Liver (tissue), 9 donors: Measurements from ENCODE around the gene FAR1. TPM values are rescaled to one million over a fixed set of nuclear protein-coding genes. Genes with fewer than 3 reads are reported as not detected.

Experiments used
- DNase-seq: peaks from one replicate; pipeline ENCODE4 v3.0.0-alpha.2; 2017; ENCODE audit warnings: low spot score
- H3K27ac ChIP-seq, 2 donors: one replicate each; pipeline ENCODE4 v1.7.0; 2013; ENCODE audit warnings: inconsistent platforms in 2 of 2, low read length in 2 of 2, control low read depth in 1 of 2, low read depth in 1 of 2, mild to moderate bottlenecking in 1 of 2
- H3K27me3 ChIP-seq, 4 donors: one replicate each; pipeline versions ENCODE4 v1.6.1 to v1.7.0; 2013; ENCODE audit warnings: low read length in 3 of 4, inconsistent platforms in 1 of 4, mild to moderate bottlenecking in 1 of 4, moderate library complexity in 1 of 4; ENCODE audit not compliant: control insufficient read depth in 4 of 4, insufficient read depth in 4 of 4
- H3K36me3 ChIP-seq, 4 donors: one replicate each; pipeline versions ENCODE4 v1.6.1 to v1.7.0; 2013; ENCODE audit warnings: low read length in 3 of 4, mild to moderate bottlenecking in 3 of 4, low read depth in 1 of 4, moderate library complexity in 1 of 4; ENCODE audit not compliant: control insufficient read depth in 4 of 4, insufficient read depth in 3 of 4
- H3K4me1 ChIP-seq, 4 donors: one replicate each; pipeline versions ENCODE4 v1.6.1 to v1.7.0; 2013; ENCODE audit warnings: low read length in 3 of 4, mild to moderate bottlenecking in 3 of 4, moderate library complexity in 1 of 4; ENCODE audit not compliant: control insufficient read depth in 4 of 4, insufficient read depth in 4 of 4
- H3K4me3 ChIP-seq, 3 donors: one replicate each; pipeline versions ENCODE4 v1.6.1 to v1.7.0; 2013; ENCODE audit warnings: low read length in 3 of 3, control low read depth in 1 of 3, low read depth in 1 of 3, mild to moderate bottlenecking in 1 of 3
- H3K9ac ChIP-seq, 2 donors: one replicate each; pipeline ENCODE4 v1.7.0; 2013; ENCODE audit warnings: low read length in 2 of 2, mild to moderate bottlenecking in 2 of 2, moderate library complexity in 2 of 2, control low read depth in 1 of 2, low read depth in 1 of 2
- H3K9me3 ChIP-seq, 4 donors: one replicate each; pipeline versions ENCODE4 v1.6.1 to v1.7.0; 2013; ENCODE audit warnings: low read length in 3 of 4; ENCODE audit not compliant: control insufficient read depth in 4 of 4
- ATF3 ChIP-seq: IDR thresholded peaks from 2 replicates; pipeline ENCODE4 v1.6.1; 2016; ENCODE audit warnings: antibody characterized with exemption
- CTCF ChIP-seq: fragments of 150-350 bp; IDR thresholded peaks from 2 replicates; pipeline ENCODE4 v1.5.1; 2017; ENCODE audit warnings: improper control_type of control experiment, low read depth, low read length; ENCODE audit not compliant: missing input control
- FOXA1 ChIP-seq: IDR thresholded peaks from 2 replicates; pipeline ENCODE4 v1.6.1; 2016; ENCODE audit warnings: antibody characterized with exemption
- FOXA2 ChIP-seq: IDR thresholded peaks from 2 replicates; pipeline ENCODE4 v1.6.1; 2016; ENCODE audit warnings: antibody characterized with exemption
- GABPA ChIP-seq, 2 donors: IDR thresholded peaks in 1 of 2; conservative IDR thresholded peaks in 1 of 2; 2 replicates each; pipeline ENCODE4 v1.6.1; 2016; ENCODE audit warnings: antibody characterized with exemption in 2 of 2, mild to moderate bottlenecking in 1 of 2, moderate library complexity in 1 of 2
- HNF4G ChIP-seq: IDR thresholded peaks from 2 replicates; pipeline ENCODE4 v1.6.1; 2016; ENCODE audit warnings: antibody characterized with exemption
- JUND ChIP-seq, 2 donors: IDR thresholded peaks; 2 replicates each; pipeline ENCODE4 v1.6.1; 2016; ENCODE audit warnings: antibody characterized with exemption in 2 of 2
- MAX ChIP-seq: IDR thresholded peaks from 2 replicates; pipeline ENCODE4 v1.6.1; 2016; ENCODE audit warnings: antibody characterized with exemption
- NR2F2 ChIP-seq: IDR thresholded peaks from 2 replicates; pipeline ENCODE4 v1.6.1; 2016; ENCODE audit warnings: antibody characterized with exemption
- RAD21 ChIP-seq, 2 donors: IDR thresholded peaks; 2 replicates each; pipeline ENCODE4 v1.6.1; 2016; ENCODE audit warnings: antibody characterized with exemption in 2 of 2, mild to moderate bottlenecking in 2 of 2
- REST ChIP-seq: IDR thresholded peaks from 2 replicates; pipeline ENCODE4 v1.6.1; 2016; ENCODE audit warnings: antibody characterized with exemption, mild to moderate bottlenecking
- RXRA ChIP-seq, 2 donors: IDR thresholded peaks; 2 replicates each; pipeline ENCODE4 v1.6.1; 2017 to 2018; ENCODE audit warnings: antibody characterized with exemption in 2 of 2, mild to moderate bottlenecking in 1 of 2
- SP1 ChIP-seq: IDR thresholded peaks from 2 replicates; pipeline ENCODE4 v1.6.1; 2018; ENCODE audit warnings: antibody characterized with exemption, mild to moderate bottlenecking
- TAF1 ChIP-seq: conservative IDR thresholded peaks from 2 replicates; pipeline ENCODE4 v1.6.1; 2016; ENCODE audit warnings: antibody characterized with exemption, mild to moderate bottlenecking
- YY1 ChIP-seq: IDR thresholded peaks from 2 replicates; pipeline ENCODE4 v1.6.1; 2016; ENCODE audit warnings: antibody characterized with exemption, mild to moderate bottlenecking
- ZBTB33 ChIP-seq: IDR thresholded peaks from 2 replicates; pipeline ENCODE4 v1.6.1; 2016; ENCODE audit warnings: antibody characterized with exemption
- WGBS: extraction: QIAGEN DNeasy Blood & Tissue Kit; methylation state at CpG from one replicate; pipeline ENCODE4 v1.1.7; 2013; 5-methylcytosine and 5-hydroxymethylcytosine counted together
- polyA plus RNA-seq, 2 donors: library from polyadenylated mRNA; stranded (reverse) in 1 of 2; unstranded in 1 of 2; fragments of 200-250 nt in 1 of 2; fragments of >200 nt in 1 of 2; fragmentation: Nextera tagmentation in 1 of 2; extraction: Ambion mirVana in 1 of 2; gene quantifications; one replicate each; pipeline versions ENCODE4 v1.2.1 to v1.2.3, GENCODE V29; 2013 to 2015
- total RNA-seq, 2 donors: library from RNA; depleted of rRNA; stranded (reverse); fragments of >200 nt; gene quantifications; one replicate each; pipeline ENCODE4 v1.2.3, GENCODE V29; 2014
- donor health status: healthy.
- donor health status: healthy.
- donor health status: healthy.
- donor health status: healthy.
- donor health status: healthy.

Gene FAR1
- total and polyA plus RNA-seq, 4 donors = 1.7 to 29.6 (median 5.5) TPM

GRCh38 chr11:13769188-13769587, 100.7 kb downstream of the FAR1 start:
- peaks cover 0 to 5% (median under 1%) of the 10 kb centered on the region in 4 donors for H3K9me3 ChIP-seq
- TF ChIP-seq YY1 = no peak
- no peak for TF ChIP-seq REST
- no peak for TF ChIP-seq SP1
- TF ChIP-seq JUND (IDR thresholded peaks at IDR 0.05) = no peak
- TF ChIP-seq CTCF = no peak
- no peak for TF ChIP-seq HNF4G
- no peak for TF ChIP-seq FOXA2
- no peak for TF ChIP-seq ZBTB33
- no peak for TF ChIP-seq NR2F2
- TF ChIP-seq TAF1 = no peak
- no peak for TF ChIP-seq RAD21 (IDR thresholded peaks at IDR 0.05)
- no peak for TF ChIP-seq ATF3
- TF ChIP-seq RXRA (IDR thresholded peaks at IDR 0.05) = no peak
- no peak for TF ChIP-seq FOXA1
- no peaks in the 10 kb centered on the region for H3K4me1 ChIP-seq
- 63% methylated on average over 2 of the region's 2 CpGs for WGBS
- no peaks in the 10 kb centered on the region for H3K36me3 ChIP-seq
- H3K27ac ChIP-seq = no peak overlapping the region
- H3K27me3 ChIP-seq = peaks cover 0 to 7% (median 1%) of the 10 kb centered on the region in 4 donors
- no peak for DNase-seq
- H3K4me3 ChIP-seq = no peak overlapping the region
- H3K9ac ChIP-seq = no peak overlapping the region

GRCh38 chr11:13771151-13771550, 102.7 kb downstream of the FAR1 start:
- H3K9me3 ChIP-seq = peaks cover 0 to 5% (median under 1%) of the 10 kb centered on the region in 4 donors
- no peak overlapping the region for H3K9ac ChIP-seq
- no peak for DNase-seq
- WGBS = 73% methylated on average over 3 of the region's 3 CpGs
- H3K4me1 ChIP-seq = no peaks in the 10 kb centered on the region
- H3K36me3 ChIP-seq = no peaks in the 10 kb centered on the region
- H3K4me3 ChIP-seq = no peak overlapping the region
- no peak overlapping the region for H3K27ac ChIP-seq
- TF ChIP-seq YY1 (no peak), GABPA (IDR thresholded peaks at IDR 0.05 in 1 of 2, conservative IDR thresholded peaks at IDR 0.05 in 1 of 2) (no peak), FOXA1 (no peak), MAX (no peak), ATF3 (no peak)
- H3K27me3 ChIP-seq = peaks cover 0 to 8% (median 1%) of the 10 kb centered on the region in 4 donors
